Smooth muscle cell (in vitro differentiated cells): ENCODE measurements around the gene SLX4IP. TPM values are rescaled to one million over a fixed set of nuclear protein-coding genes. Genes with fewer than 3 reads are reported as not detected.

Source experiments
- DNase-seq: peaks from one replicate; lab custom pipeline; 2025; ENCODE audit not compliant: unreplicated experiment; lab: John Stamatoyannopoulos, UW
- H2AFZ ChIP-seq: fragments of 200-600 bp; sonication (generic); 2 replicates; pipeline ENCODE4 v1.6.0; 2016; ENCODE audit warnings: antibody characterized with exemption, low read depth, mild to moderate bottlenecking
- H3F3A ChIP-seq: fragments of 200-600 bp; sonication (generic); 2 replicates; pipeline ENCODE4 v1.6.0; 2017; ENCODE audit warnings: antibody characterized with exemption, low read depth
- H3K27ac ChIP-seq: fragments of 200-600 bp; sonication (generic); 2 replicates; pipeline ENCODE4 v1.5.1; 2016; ENCODE audit warnings: low read depth, mild to moderate bottlenecking
- H3K27me3 ChIP-seq: fragments of 200-600 bp; sonication (generic); 2 replicates; pipeline ENCODE4 v1.6.1; 2016; ENCODE audit warnings: low read depth, mild to moderate bottlenecking
- H3K36me3 ChIP-seq: fragments of 200-600 bp; sonication (generic); 2 replicates; pipeline ENCODE4 v1.5.1; 2016; ENCODE audit warnings: low read depth
- H3K4me1 ChIP-seq: fragments of 200-600 bp; sonication (generic); 2 replicates; pipeline ENCODE4 v1.5.1; 2016; ENCODE audit warnings: low read depth
- H3K4me2 ChIP-seq: fragments of 200-600 bp; sonication (generic); 2 replicates; pipeline ENCODE4 v1.6.0; 2016; ENCODE audit warnings: mild to moderate bottlenecking
- H3K4me3 ChIP-seq: fragments of 200-600 bp; sonication (generic); 2 replicates; pipeline ENCODE4 v1.5.1; 2016; ENCODE audit warnings: mild to moderate bottlenecking
- H3K79me2 ChIP-seq: fragments of 200-600 bp; sonication (generic); 2 replicates; pipeline ENCODE4 v1.6.0; 2016; ENCODE audit warnings: low read depth, mild to moderate bottlenecking
- H3K9ac ChIP-seq: fragments of 200-600 bp; sonication (generic); 2 replicates; pipeline ENCODE4 v1.6.0; 2016; ENCODE audit warnings: low read depth
- H3K9me3 ChIP-seq: fragments of 200-600 bp; sonication (generic); replicated peaks from 2 replicates; pipeline ENCODE4 v1.5.1; 2016; ENCODE audit warnings: low read depth
- H4K20me1 ChIP-seq: fragments of 200-600 bp; sonication (generic); 2 replicates; pipeline ENCODE4 v1.6.0; 2016; ENCODE audit warnings: low read depth
- CTCF ChIP-seq: fragments of 200-600 bp; sonication (generic); IDR thresholded peaks from 2 replicates; pipeline ENCODE4 v1.5.1; 2017; ENCODE audit warnings: borderline replicate concordance, mild to moderate bottlenecking, antibody characterized with exemption; ENCODE audit not compliant: insufficient read depth, poor library complexity, severe bottlenecking
- WGBS: methylation state at CpG from one replicate; pipeline ENCODE4 v1.1.7; 2016; ENCODE audit warnings: low lambda C conversion rate; 5-methylcytosine and 5-hydroxymethylcytosine counted together
- polyA plus RNA-seq: library from polyadenylated mRNA; unstranded; fragments of >200 nt; fragmentation: Nextera tagmentation; extraction: Ambion mirVana; gene quantifications from 2 replicates; pipeline ENCODE4 v1.2.1, GENCODE V29; 2016
- total RNA-seq: library from RNA; depleted of rRNA; stranded (reverse); fragments of >200 nt; gene quantifications from 2 replicates; pipeline ENCODE4 v1.2.3, GENCODE V29; 2014

SLX4IP gene
- total and polyA plus RNA-seq, 2 experiments from 2014 or later: 1.2 to 6.2 TPM

GRCh38 chr20:10667077-10667401 is 231.9 kb downstream of the SLX4IP start:
- no peaks in the 10 kb centered on the region for H3K27me3 ChIP-seq
- no peak overlapping the region for H3K4me3 ChIP-seq
- 93% methylated on average over 21 of the region's 21 CpGs for WGBS
- H3F3A ChIP-seq: no peaks in the 10 kb centered on the region
- no peak overlapping the region for H3K9ac ChIP-seq
- H4K20me1 ChIP-seq: peaks cover 100% of the 10 kb centered on the region
- H2AFZ ChIP-seq: no peak overlapping the region
- peak overlapping the region; percentile 32 for H3K4me2 ChIP-seq
- H3K79me2 ChIP-seq: peaks cover 93% of the 10 kb centered on the region
- no peak for DNase-seq
- H3K27ac ChIP-seq: peak overlapping the region; percentile 50
- no peaks in the 10 kb centered on the region for H3K36me3 ChIP-seq
- no peak for TF ChIP-seq CTCF
- H3K4me1 ChIP-seq: peaks cover 77% of the 10 kb centered on the region
- H3K9me3 ChIP-seq: no peaks in the 10 kb centered on the region

- no peak for DNase-seq
- Histone ChIP-seq H3K9ac (no peak overlapping the region), H3K9me3 (no peaks in the 10 kb centered on the region), H4K20me1 (peaks cover 100% of the 10 kb centered on the region), H3K27me3 (no peaks in the 10 kb centered on the region), H3K36me3 (no peaks in the 10 kb centered on the region), H3K4me1 (peaks cover 77% of the 10 kb centered on the region), H3K27ac (no peak overlapping the region), H3K4me3 (no peak overlapping the region), H3K4me2 (no peak overlapping the region), H2AFZ (no peak overlapping the region), H3K79me2 (peaks cover 96% of the 10 kb centered on the region), H3F3A (no peaks in the 10 kb centered on the region)
- no peak for TF ChIP-seq CTCF
- 84% methylated on average over 6 of the region's 6 CpGs for WGBS
These were observed 232.6 kb downstream of the SLX4IP start for GRCh38 chr20:10667560-10668167.

- H3K36me3 ChIP-seq: no peaks in the 10 kb centered on the region
- H3K4me1 ChIP-seq: peaks cover 71% of the 10 kb centered on the region
- H3K4me2 ChIP-seq: peak overlapping the region; percentile 95
- H3K4me3 ChIP-seq: no peak overlapping the region
- H3F3A ChIP-seq: no peaks in the 10 kb centered on the region
- no peak for DNase-seq
- peaks cover 94% of the 10 kb centered on the region for H3K79me2 ChIP-seq
- no peak overlapping the region for H3K27ac ChIP-seq
- H3K27me3 ChIP-seq: no peaks in the 10 kb centered on the region
- H2AFZ ChIP-seq: no peak overlapping the region
- H3K9ac ChIP-seq: no peak overlapping the region
- whole genome bisulfite sequencing: 83% methylated on average over 7 of the region's 7 CpGs
- H3K9me3 ChIP-seq: no peaks in the 10 kb centered on the region
- no peak for TF ChIP-seq CTCF
- H4K20me1 ChIP-seq: peaks cover 94% of the 10 kb centered on the region
These were observed 233.7 kb downstream of the SLX4IP start for GRCh38 chr20:10668677-10669368.
